ENCODE measurements around the gene PLOD1.
"Not testable (repeated sequence)": the region's sequence is repeated elsewhere in the genome, so short reads cannot be mapped to it uniquely, and the experiment has no call there.

Gene PLOD1

GRCh38 chr1:12008355-12008754 is 73.8 kb downstream of the PLOD1 start:
- not testable (repeated sequence) for DNase-seq

GRCh38 chr1:12009318-12009947 is 74.9 kb downstream of the PLOD1 start:
- no peak for DNase-seq

GRCh38 chr1:12010746-12011570 is 76.4 kb downstream of the PLOD1 start:
- DNase-seq: no peak

- DNase-seq: no peak
Measured at GRCh38 chr1:12011998-12012397, 77.5 kb downstream of the PLOD1 start.

- no peak for DNase-seq
Measured at GRCh38 chr1:12012560-12013316, 78.2 kb downstream of the PLOD1 start.

GRCh38 chr1:12014141-12014991 is 79.8 kb downstream of the PLOD1 start:
- peak; percentile 89 for DNase-seq

- DNase-seq: no peak
Measured at GRCh38 chr1:12015001-12015491, 80.5 kb downstream of the PLOD1 start.

- DNase-seq: no peak
Measured at GRCh38 chr1:12015499-12015898, 81.0 kb downstream of the PLOD1 start.

GRCh38 chr1:12016182-12016581 is 81.7 kb downstream of the PLOD1 start:
- no peak for DNase-seq

- no peak for DNase-seq
Measured at GRCh38 chr1:12019858-12020509, 85.5 kb downstream of the PLOD1 start.

GRCh38 chr1:12021616-12022015 is 87.1 kb downstream of the PLOD1 start:
- DNase-seq: no peak

GRCh38 chr1:12022036-12022435 is 87.5 kb downstream of the PLOD1 start:
- DNase-seq: no peak

Data from NCI-H524 treated with DMSO at 0.1 percent for 48 hours (cell line).